SK-N-SH (cell line): ENCODE measurements around the gene SYNJ1. TPM values are rescaled to one million over a fixed set of nuclear protein-coding genes. Genes with fewer than 3 reads are reported as not detected.
A peak's percentile ranks its signal among the peaks of the same experiment; 100 is the strongest.

Source experiments
- CTCF ChIA-PET: fragments of 300-600, 350-600 bp; formaldehyde crosslinking; extraction: SDS; loops from one replicate; lab custom pipeline; 2021; lab: Yijun Ruan, JAX
- POLR2A ChIA-PET: fragments of 350-600 bp; sonication (Branson Sonifier 250); formaldehyde crosslinking; extraction: SDS; loops from one replicate; lab custom pipeline; 2020; ENCODE audit warnings: antibody characterized with exemption, inconsistent platforms; lab: Yijun Ruan, JAX
- DNase-seq: peaks from one replicate; pipeline ENCODE4 v3.0.0; 2012
- H2AFZ ChIP-seq: fragments of 200-600 bp; sonication (generic); 2 replicates; pipeline ENCODE4 v1.8.1; 2016; ENCODE audit warnings: antibody characterized with exemption, mild to moderate bottlenecking, low read depth
- H3F3A ChIP-seq: fragments of 200-600 bp; sonication (generic); replicated peaks from 2 replicates; pipeline ENCODE3; 2016; ENCODE audit warnings: antibody characterized with exemption, mild to moderate bottlenecking; ENCODE audit not compliant: insufficient read depth
- H3K27ac ChIP-seq, 2 experiments: fragments of 200-500 bp in 1 of 2; fragments of 200-600 bp in 1 of 2; sonication (Bioruptor generic) in 1 of 2; sonication (generic), shearing (Covaris generic) in 1 of 2; 2 replicates each; pipeline versions ENCODE4 v1.5.1 to v1.6.1; 2014 to 2016; ENCODE audit warnings: low read depth in 2 of 2, inconsistent platforms in 1 of 2, low read length in 1 of 2, mild to moderate bottlenecking in 1 of 2, mixed read lengths in 1 of 2
- H3K27me3 ChIP-seq: fragments of 200-600 bp; sonication (generic), shearing (Covaris generic); 2 replicates; pipeline ENCODE4 v1.6.1; 2016; ENCODE audit warnings: mixed run types; ENCODE audit not compliant: insufficient read depth
- H3K36me3 ChIP-seq, 2 experiments: fragments of 200-500 bp in 1 of 2; fragments of 200-600 bp in 1 of 2; sonication (Bioruptor generic) in 1 of 2; sonication (generic) in 1 of 2; replicated peaks in 1 of 2; 2 replicates each; pipeline versions ENCODE3 to v1.5.1; 2014 to 2016; ENCODE audit warnings: low read length in 1 of 2, mild to moderate bottlenecking in 1 of 2; ENCODE audit not compliant: insufficient read depth in 2 of 2, control insufficient read depth in 1 of 2
- H3K4me1 ChIP-seq, 2 experiments: fragments of 200-500 bp in 1 of 2; fragments of 200-600 bp in 1 of 2; sonication (Bioruptor generic) in 1 of 2; sonication (generic), shearing (Covaris generic) in 1 of 2; 2 replicates each; pipeline versions ENCODE4 v1.5.1 to v1.6.1; 2014 to 2016; ENCODE audit warnings: low read depth in 1 of 2, low read length in 1 of 2, mixed run types in 1 of 2; ENCODE audit not compliant: insufficient read depth in 2 of 2, control insufficient read depth in 1 of 2
- H3K4me2 ChIP-seq: fragments of 200-600 bp; sonication (generic), shearing (Covaris generic); 2 replicates; pipeline ENCODE4 v1.6.1; 2017; ENCODE audit warnings: mixed run types
- H3K4me3 ChIP-seq, 2 experiments: fragments of 200-500 bp in 1 of 2; fragments of 200-600 bp in 1 of 2; sonication (Bioruptor generic) in 1 of 2; sonication (generic), shearing (Covaris generic) in 1 of 2; 2 replicates each; pipeline versions ENCODE4 v1.5.1 to v1.8.1; 2014 to 2016; ENCODE audit warnings: low read depth in 2 of 2, inconsistent platforms in 1 of 2, low read length in 1 of 2, mild to moderate bottlenecking in 1 of 2, mixed read lengths in 1 of 2, moderate library complexity in 1 of 2
- H3K79me2 ChIP-seq: fragments of 200-600 bp; sonication (generic); 2 replicates; pipeline ENCODE4 v1.8.1; 2017; ENCODE audit warnings: mild to moderate bottlenecking; ENCODE audit not compliant: insufficient read depth
- H3K9ac ChIP-seq: fragments of 200-600 bp; sonication (generic); 2 replicates; pipeline ENCODE4 v1.6.1; 2017; ENCODE audit warnings: mixed run types
- H3K9me2 ChIP-seq: fragments of 200-600 bp; sonication (generic); 2 replicates; pipeline ENCODE4 v1.6.1; 2017; ENCODE audit warnings: mixed run types
- H3K9me3 ChIP-seq: fragments of 200-600 bp; sonication (generic); 2 replicates; pipeline ENCODE4 v1.6.1; 2017; ENCODE audit warnings: mixed run types, mild to moderate bottlenecking, moderate library complexity
- H4K20me1 ChIP-seq: fragments of 200-600 bp; sonication (generic); 2 replicates; pipeline ENCODE4 v1.6.1; 2017; ENCODE audit warnings: mild to moderate bottlenecking, mixed run types; ENCODE audit not compliant: insufficient read depth
- CTCF ChIP-seq: fragments of 200-600 bp; sonication (generic); IDR thresholded peaks from 2 replicates; pipeline ENCODE4 v1.6.1; 2017; ENCODE audit warnings: antibody characterized with exemption, mild to moderate bottlenecking, moderate library complexity
- EZH2phosphoT487 ChIP-seq: fragments of 200-600 bp; sonication (generic); IDR thresholded peaks from 2 replicates; pipeline ENCODE4 v1.6.1; 2017; ENCODE audit warnings: low read depth, mixed run types, mild to moderate bottlenecking, antibody characterized with exemption, moderate library complexity, borderline replicate concordance
- FOSL2 ChIP-seq: IDR thresholded peaks from 2 replicates; pipeline ENCODE4 v1.4.0; 2012; ENCODE audit warnings: low read depth, mild to moderate bottlenecking, moderate library complexity, borderline replicate concordance
- FOXJ3 ChIP-seq: sonication (generic); formaldehyde crosslinking; IDR thresholded peaks from 2 replicates; pipeline ENCODE4 v1.5.1; 2020; ENCODE audit warnings: mild to moderate bottlenecking, missing genetic modification reagents
- JUND ChIP-seq: IDR thresholded peaks from 2 replicates; pipeline ENCODE4 v1.4.0; 2012
- MAX ChIP-seq: IDR thresholded peaks from 2 replicates; pipeline ENCODE4 v1.4.0; 2012; ENCODE audit warnings: low read depth
- MXI1 ChIP-seq: IDR thresholded peaks from 2 replicates; pipeline ENCODE4 v1.6.1; 2012; ENCODE audit warnings: mild to moderate bottlenecking, low read depth, low read length, improper control_type of control experiment
- NFIC ChIP-seq: IDR thresholded peaks from 2 replicates; pipeline ENCODE4 v1.4.0; 2012; ENCODE audit warnings: borderline replicate concordance
- PBX3 ChIP-seq: IDR thresholded peaks from 2 replicates; pipeline ENCODE4; 2012
- RAD21 ChIP-seq: IDR thresholded peaks from 2 replicates; pipeline ENCODE4 v1.6.1; 2012; ENCODE audit warnings: mild to moderate bottlenecking, low read length
- RFX5 ChIP-seq: IDR thresholded peaks from 2 replicates; pipeline ENCODE4 v1.6.1; 2012; ENCODE audit warnings: mild to moderate bottlenecking, improper control_type of control experiment, low read length
- RXRA ChIP-seq: IDR thresholded peaks from 2 replicates; pipeline ENCODE4 v1.4.0; 2012; ENCODE audit warnings: low read depth, mild to moderate bottlenecking, borderline replicate concordance
- TAF1 ChIP-seq: IDR thresholded peaks from 2 replicates; pipeline ENCODE4 v1.6.1; 2012; ENCODE audit warnings: low read depth, mild to moderate bottlenecking, low read length, moderate library complexity, borderline replicate concordance
- TEAD4 ChIP-seq: IDR thresholded peaks from 2 replicates; pipeline ENCODE4 v1.4.0; 2012; ENCODE audit warnings: mild to moderate bottlenecking, borderline replicate concordance; ENCODE audit not compliant: insufficient read depth
- USF1 ChIP-seq: IDR thresholded peaks from 2 replicates; pipeline ENCODE4 v1.4.0; 2012; ENCODE audit warnings: low read depth, borderline replicate concordance
- ZBTB33 ChIP-seq: IDR thresholded peaks from 2 replicates; pipeline ENCODE4 v1.4.0; 2012; ENCODE audit warnings: low read depth, borderline replicate concordance
- WGBS: methylation state at CpG from one replicate; pipeline ENCODE4 v1.1.6; 2017; ENCODE audit warnings: low lambda C conversion rate; 5-methylcytosine and 5-hydroxymethylcytosine counted together
- polyA plus RNA-seq, 3 experiments: library from polyadenylated mRNA; depleted of rRNA; stranded (reverse); fragments of >200 nt; gene quantifications; 2 replicates each; pipeline ENCODE4 v1.2.3, GENCODE V29; 2012

The SYNJ1 gene
- polyA plus RNA-seq, 1 of the 3 experiments (the other 2 are of a cell fraction), result 3.3 TPM

GRCh38 chr21:32599526-32599925, 128.3 kb downstream of the SYNJ1 start (continued):
- TF ChIP-seq TEAD4, result no peak
- no peak for TF ChIP-seq NFIC
- TF ChIP-seq CTCF, result no peak
- TF ChIP-seq EZH2phosphoT487, result no peak
- TF ChIP-seq TAF1, result no peak
- no peak for TF ChIP-seq MXI1

GRCh38 chr21:32599091-32599490, 128.7 kb downstream of the SYNJ1 start:
- no peaks in the 10 kb centered on the region for H4K20me1 ChIP-seq
- H3K9me3 ChIP-seq, result no peaks in the 10 kb centered on the region
- no peak overlapping the region for H3K9ac ChIP-seq
- no peaks in the 10 kb centered on the region for H3K79me2 ChIP-seq
- ChIA-PET CTCF (interaction anchor here (1.0 to 5.2 kb wide), 9 partner anchors 11 to 215 kb away, joined by 3 to 151 read pairs (median 18); partner anchors contain the start of gene CFAP298), POLR2A (no interaction called here)
- 0 out of 4 replicates have a peak, but pooled peaks cover 0 to 3% of the 10 kb centered on the region in 2 experiments for H3K4me1 ChIP-seq
- TF ChIP-seq USF1, result no peak
- no peak for TF ChIP-seq JUND
- H2AFZ ChIP-seq, result no peak overlapping the region
- WGBS, result 94% methylated on average over 5 of the region's 5 CpGs
- H3K27me3 ChIP-seq, result no peaks in the 10 kb centered on the region
- no peaks in the 10 kb centered on the region for H3K9me2 ChIP-seq
- peaks cover 35 to 45% of the 10 kb centered on the region in 2 experiments for H3K36me3 ChIP-seq
- H3K27ac ChIP-seq, result no peak overlapping the region; a peak in 1 of 4 replicates
- no peak overlapping the region for H3K4me2 ChIP-seq
- H3F3A ChIP-seq, result peaks cover 21% of the 10 kb centered on the region
- H3K4me3 ChIP-seq, result no peak overlapping the region
- no peak for DNase-seq

- Histone ChIP-seq H2AFZ (no peak overlapping the region), H3K27me3 (no peaks in the 10 kb centered on the region), H3K9me2 (no peaks in the 10 kb centered on the region), H3K4me3 (no peak overlapping the region), H3K9ac (peak overlapping the region; percentile 65; the same call in 1 of the 2 replicates), H3K36me3 (peaks cover 22 to 26% of the 10 kb centered on the region in 2 experiments), H3K79me2 (no peaks in the 10 kb centered on the region), H3K4me2 (peak overlapping the region; percentile 15), H3K9me3 (no peaks in the 10 kb centered on the region), H4K20me1 (no peaks in the 10 kb centered on the region), H3F3A (peaks cover 18% of the 10 kb centered on the region), H3K4me1 (peaks cover 0 to 3% of the 10 kb centered on the region in 2 experiments; a peak in 1 of 4 replicates), H3K27ac (peak overlapping the region in 1 of 2 experiments; percentile 97; a peak in 2 of 4 replicates)
- ChIA-PET CTCF (interaction anchor here (1.0 to 5.2 kb wide), 3 partner anchors 28 to 194 kb away, joined by 4 to 151 read pairs (median 4); no protein-coding TSS in a partner anchor), POLR2A (interaction anchor here (1.0 kb wide), 1 partner anchor 15 kb away, joined by 3 read pairs; the partner anchor contains the start of gene CFAP298)
- 11% methylated on average over 6 of the region's 6 CpGs for WGBS
- DNase-seq, result no peak
- TF ChIP-seq RXRA (peak; percentile 81; the same call in 1 of the 2 replicates), FOXJ3 (CRISPR knock-in tag) (no peak), ZBTB33 (peak; percentile 87), FOSL2 (peak; percentile 100), EZH2phosphoT487 (no peak), RFX5 (no peak), PBX3 (peak; percentile 96), CTCF (no peak), TEAD4 (peak; percentile 77; the same call in 1 of the 2 replicates), RAD21 (no peak), MXI1 (no peak), MAX (peak; percentile 90)
Observed at GRCh38 chr21:32597205-32597604, 130.6 kb downstream of the SYNJ1 start.
